HG02852 (cell line): ENCODE results near the gene TNFSF9.
"Not testable (repeated sequence)": the region's sequence is repeated elsewhere in the genome, so short reads cannot be mapped to it uniquely, and the experiment has no call there.

ENCODE experiments used
- ATAC-seq: cut with Tn5 transposase; IDR thresholded peaks from one replicate; pipeline ENCODE4 v1.9.1; 2021; ENCODE audit warnings: mild to moderate bottlenecking, moderate library complexity; ENCODE audit not compliant: unreplicated experiment

The TNFSF9 gene

DNA sequence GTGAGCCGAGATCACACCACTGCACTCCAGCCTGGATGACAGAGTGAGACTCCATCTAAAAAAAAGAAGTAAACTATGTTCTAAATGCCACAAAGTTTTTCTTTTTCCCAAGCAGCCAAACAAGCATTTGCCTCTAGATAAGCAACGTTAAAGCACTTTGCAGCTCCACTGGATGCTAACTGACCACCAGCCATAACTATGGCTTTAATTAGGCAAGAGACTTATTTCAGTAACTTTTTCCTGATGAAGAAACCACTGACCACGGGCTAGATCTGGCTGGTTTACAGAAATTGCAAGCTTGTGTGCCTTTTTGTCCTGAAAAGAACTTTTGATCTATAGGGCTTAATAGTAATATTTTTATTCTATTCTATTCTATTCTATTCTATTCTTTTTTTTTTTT, 38.0 kb downstream of the TNFSF9 start:
- no peak for ATAC-seq

DNA sequence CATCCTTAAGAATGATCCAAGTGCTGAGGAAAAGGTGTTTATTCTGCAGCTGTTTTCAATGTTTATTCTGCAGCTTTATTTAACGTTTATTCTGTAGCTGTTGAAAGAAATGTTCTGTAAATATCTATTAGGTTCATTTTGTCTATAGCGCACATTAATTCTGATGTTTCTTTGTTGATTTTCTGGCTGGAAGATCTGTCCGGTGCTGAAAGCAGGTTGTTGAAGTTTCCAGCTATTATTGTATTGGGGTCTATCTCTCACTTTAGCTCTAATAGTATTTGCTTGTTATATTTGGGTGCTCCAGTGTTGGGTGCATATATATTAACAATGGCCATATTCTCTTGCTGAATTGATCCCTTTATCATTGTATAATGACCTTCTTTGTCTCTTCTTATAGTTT, 39.9 kb downstream of the TNFSF9 start:
- ATAC-seq: no peak

DNA sequence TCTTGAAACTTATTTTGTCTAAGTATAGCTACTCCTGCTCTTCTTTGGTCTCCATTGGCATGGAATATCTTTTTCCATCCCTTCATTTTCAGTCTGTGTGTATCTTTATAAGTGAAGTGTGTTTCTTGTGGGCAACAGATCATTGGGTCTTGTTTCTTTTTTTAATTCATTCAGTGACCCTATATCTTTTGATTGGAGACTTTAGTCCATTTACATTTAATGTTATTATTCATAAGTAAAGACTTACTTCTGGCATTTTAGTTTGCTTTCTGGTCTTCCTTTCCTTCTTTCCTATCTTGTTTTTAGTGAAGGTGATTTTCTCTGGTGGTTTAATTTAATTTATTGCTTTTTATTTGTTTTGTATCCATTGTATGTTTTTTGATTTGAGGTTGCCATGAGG, 40.3 kb downstream of the TNFSF9 start:
- no peak for ATAC-seq

DNA sequence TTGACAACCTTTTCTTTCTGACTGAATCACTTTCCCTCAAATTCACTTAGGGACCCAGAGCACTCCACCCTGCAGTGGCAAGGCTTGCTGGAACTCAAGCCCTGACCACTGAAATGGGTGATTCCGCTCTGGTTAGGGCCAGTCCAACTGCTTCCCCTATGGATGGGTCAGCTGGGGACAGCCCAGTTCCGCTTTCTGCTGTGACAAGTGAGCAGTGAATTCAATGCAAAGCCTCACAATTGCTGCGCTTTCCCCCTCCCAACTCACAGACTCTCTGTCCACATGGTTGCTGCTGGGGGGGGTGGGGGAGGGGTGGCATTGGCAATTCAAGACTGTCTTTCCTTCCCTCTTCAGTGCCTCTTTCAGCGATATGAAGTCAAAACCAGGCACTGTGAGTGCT, 41.4 kb downstream of the TNFSF9 start:
- ATAC-seq: no peak

DNA sequence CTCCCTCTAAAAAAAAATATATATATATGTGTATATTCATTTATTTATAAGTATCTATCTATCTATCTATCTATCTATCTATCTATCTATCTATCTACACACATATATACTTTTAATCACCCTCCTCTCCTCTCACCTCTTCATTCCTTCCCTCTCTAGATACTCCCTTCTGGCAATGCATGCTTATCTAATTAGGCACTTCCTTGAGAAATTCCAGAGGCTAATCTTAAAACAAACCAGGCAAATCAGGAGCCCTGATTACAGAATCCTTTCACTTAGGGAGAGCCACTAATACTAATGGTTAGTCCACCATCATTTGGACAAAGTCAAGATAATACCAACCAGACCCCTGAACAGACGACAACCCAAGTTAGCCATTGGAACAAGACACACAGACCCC, 42.5 kb downstream of the TNFSF9 start:
- no peak for ATAC-seq

DNA sequence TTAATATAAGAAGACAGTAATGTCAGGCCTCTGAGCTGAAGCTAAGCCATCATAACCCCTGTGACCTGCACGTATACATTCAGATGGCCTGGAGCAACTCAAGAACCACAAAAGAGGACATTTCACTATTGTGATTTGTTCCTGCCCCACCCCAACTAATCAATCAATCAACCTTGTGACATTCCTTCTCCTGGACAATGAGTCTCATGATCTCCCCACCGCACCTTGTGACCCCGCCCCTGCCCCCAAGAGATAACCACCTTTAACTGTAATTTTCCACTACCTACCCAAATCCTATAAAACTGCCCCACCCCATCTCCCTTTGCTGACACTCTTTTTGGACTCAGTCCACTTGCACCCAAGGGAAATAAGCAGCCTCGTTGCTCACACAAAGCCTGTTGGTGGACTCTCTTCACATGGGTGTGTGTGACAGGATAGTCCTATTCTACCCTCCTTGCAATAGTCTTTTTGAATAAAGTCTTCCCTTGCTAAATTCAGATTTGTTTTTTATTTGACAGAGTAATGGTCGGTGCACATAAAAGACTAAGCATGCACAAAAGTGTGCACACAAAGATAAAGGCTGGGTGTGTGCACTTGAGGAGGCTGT, 46.1 kb downstream of the TNFSF9 start:
- ATAC-seq: no peak

DNA sequence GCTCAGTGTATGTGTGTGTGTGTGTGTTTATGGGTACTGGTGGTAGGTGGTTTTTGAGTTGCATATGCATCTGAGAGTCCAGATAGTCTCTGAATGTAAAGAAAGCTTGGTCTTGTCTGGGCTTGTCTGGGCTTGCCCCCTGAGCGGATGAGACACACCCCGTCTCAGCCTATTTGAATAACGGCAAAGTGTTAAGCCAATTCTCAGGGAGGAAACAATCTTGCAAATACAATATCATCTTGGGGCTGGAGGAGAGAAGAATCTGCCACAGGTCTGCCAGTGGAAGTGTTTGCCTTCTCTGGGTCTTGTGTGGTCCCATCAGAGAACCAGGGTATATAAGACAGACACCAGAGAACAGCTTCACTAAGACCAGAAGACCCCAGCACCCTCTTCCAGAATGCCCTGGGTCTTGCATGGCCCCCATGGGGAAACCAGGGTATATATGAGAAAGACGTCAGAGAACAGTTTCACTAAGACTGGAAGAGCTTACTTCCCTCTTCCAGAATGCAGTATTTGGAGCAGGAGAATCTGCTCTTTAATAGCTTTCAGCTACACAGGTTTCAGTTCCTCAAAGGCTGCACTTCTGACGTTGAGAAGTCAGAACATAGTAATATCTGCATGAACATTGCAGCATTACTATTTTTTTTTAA, 46.8 kb downstream of the TNFSF9 start:
- peak; percentile 80 for ATAC-seq

DNA sequence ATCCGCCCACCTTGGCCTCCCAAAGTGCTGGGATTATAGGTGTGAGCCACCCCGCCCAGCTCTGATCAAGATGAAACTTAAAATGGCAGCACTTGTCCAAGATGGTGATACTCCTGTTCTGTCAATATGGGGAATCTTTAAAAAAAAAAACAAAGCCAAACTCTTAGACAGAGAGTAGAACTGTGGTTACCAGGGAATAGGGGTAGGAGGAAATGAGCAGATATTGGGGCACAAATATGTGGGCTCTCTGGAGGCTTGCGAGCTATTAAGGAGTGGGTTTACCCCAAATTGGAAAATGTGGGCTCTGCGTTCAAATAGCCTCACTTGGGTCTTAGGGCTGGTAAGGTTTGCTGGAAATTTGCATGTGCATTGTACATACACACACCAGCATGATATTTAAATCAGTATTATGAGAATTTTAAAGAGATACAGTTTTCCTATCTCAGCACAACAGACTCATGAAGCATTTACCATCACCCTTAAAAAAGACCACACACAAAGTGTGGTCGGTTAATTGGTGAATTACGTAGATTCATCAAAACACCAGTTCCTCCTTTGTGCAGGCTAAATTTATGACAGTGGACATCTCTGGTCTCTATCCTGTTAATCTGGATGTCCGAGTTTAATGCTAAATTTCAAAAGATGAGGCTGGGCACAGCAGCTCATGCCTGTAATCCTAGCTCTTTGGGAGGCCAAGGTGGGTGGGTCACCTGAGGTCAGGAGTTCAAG, 48.8 kb downstream of the TNFSF9 start:
- ATAC-seq: no peak

DNA sequence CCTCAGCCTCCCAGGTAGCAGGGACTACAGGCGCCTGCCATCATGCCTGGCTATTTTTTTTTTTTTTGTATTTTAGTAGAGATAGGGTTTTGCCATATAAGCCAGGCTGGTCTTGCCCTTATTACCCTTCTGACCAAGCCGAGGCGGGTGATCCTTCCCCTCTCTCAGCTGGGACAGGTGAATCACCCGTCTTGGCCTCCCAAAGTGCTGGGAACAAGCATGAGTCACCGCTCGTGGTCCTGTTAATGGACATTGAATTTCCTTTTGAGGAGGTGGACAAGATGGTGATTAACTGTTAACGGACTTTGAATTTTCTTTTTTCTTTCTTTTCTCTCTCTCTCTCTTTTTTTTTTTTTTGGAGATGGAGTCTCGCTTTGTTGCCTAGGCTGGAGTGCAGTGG, 49.5 kb downstream of the TNFSF9 start:
- no peak for ATAC-seq

DNA sequence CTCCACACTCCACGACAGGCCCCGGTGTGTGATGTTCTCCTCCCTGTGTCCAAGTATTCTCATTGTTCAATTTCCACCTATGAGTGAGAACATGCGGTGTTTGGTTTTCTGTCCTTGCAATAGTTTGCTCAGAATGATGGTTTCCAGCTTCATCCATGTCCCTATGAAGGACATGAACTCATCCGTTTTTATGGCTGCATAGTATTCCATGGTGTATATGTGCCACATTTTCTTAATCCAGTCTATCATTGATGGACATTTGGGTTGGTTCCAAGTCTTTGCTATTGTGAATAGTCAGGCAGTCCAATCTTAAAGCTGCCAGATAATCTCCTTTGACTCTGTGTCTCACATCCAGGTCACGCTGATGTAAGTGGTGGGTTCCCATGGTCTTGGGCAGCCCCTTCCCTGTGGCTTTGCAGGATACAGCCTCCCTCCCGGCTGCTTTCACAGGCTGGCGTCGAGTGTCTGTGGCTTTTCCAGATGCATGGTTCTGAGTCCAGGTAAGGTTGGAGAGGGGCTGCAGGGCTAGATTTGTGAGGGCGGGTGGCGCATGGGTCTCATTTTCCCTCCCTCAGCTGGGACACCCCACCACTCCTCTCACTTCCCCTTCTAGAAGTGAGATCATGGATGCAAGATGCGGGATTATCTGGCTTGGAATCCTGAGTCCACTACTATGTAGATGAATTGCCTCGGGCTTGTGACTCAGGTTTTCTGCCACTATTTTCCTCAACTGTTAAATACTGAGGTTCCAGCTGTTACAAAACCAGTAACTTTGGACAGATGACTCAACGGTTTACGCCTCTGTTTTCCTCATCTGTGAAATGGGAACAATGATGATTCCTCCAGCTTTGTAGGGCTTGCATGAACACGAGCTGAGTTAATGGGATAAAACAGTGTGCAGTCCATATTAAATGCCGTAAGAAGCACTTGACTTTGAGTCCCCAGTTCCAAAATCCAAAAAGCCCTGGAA, 52.0 kb downstream of the TNFSF9 start:
- ATAC-seq: not testable (repeated sequence)
